Sigmoid colon (tissue), 4 donors: Measurements from ENCODE around the gene TIAM1.

Source experiments
- CTCF ChIP-seq, 4 experiments: fragments of 450-650 bp in 3 of 4; fragments of 200-600 bp in 1 of 4; IDR thresholded peaks; one replicate each; pipeline ENCODE4 v1.5.1; 2016 to 2019; ENCODE audit warnings: antibody characterized with exemption in 4 of 4, mild to moderate bottlenecking in 3 of 4, moderate library complexity in 2 of 4
- EP300 ChIP-seq, 4 donors: sonication (generic); formaldehyde crosslinking; IDR thresholded peaks; one replicate each; pipeline ENCODE4 v1.6.1; 2017; ENCODE audit warnings: antibody characterized with exemption in 4 of 4

GRCh38 chr21:31243611-31244010 is 100.5 kb downstream of the TIAM1 start:
- TF ChIP-seq CTCF (IDR thresholded peaks at IDR 0.05) (no peak), EP300 (IDR thresholded peaks at IDR 0.05) (no peak)
